Measurements from ENCODE around the gene OLIG2. TPM values are rescaled to one million over a fixed set of nuclear protein-coding genes. Genes with fewer than 3 reads are reported as not detected.

OLIG2 gene
- total RNA-seq, 2 experiments from 2014 or later: not detected

GRCh38 chr21:33063375-33063883, 37.7 kb downstream of the OLIG2 start:
- ATAC-seq (no peak), DNase-seq (no peak)
- no peak overlapping the region for H3K4me3 Mint-ChIP-seq
- no peaks in the 10 kb centered on the region for H3K36me3 Mint-ChIP-seq (ENCODE audit: low read depth)
- peaks cover 16% of the 10 kb centered on the region for H3K4me1 Mint-ChIP-seq (ENCODE audit: low read depth)
- ChIA-PET CTCF (interaction anchor here (1.0 to 1.5 kb wide), 3 partner anchors 10 to 133 kb away, joined by 3 to 4 read pairs (median 3); no protein-coding TSS in a partner anchor), POLR2A (no interaction called here)
- no peak overlapping the region for H3K27ac Mint-ChIP-seq
- H3K27me3 Mint-ChIP-seq (ENCODE audit: low read depth): peaks cover 48% of the 10 kb centered on the region
- H3K9me3 Mint-ChIP-seq (ENCODE audit: insufficient read depth): no peaks in the 10 kb centered on the region

- no peak overlapping the region for H3K4me3 Mint-ChIP-seq
- H3K27me3 Mint-ChIP-seq (ENCODE audit: low read depth): peaks cover 55% of the 10 kb centered on the region
- no peak overlapping the region for H3K27ac Mint-ChIP-seq
- ChIA-PET POLR2A (no interaction called here), CTCF (interaction anchor here (1.0 to 1.5 kb wide), 2 partner anchors 124 to 133 kb away, joined by 3 to 4 read pairs; no protein-coding TSS in a partner anchor)
- DNase-seq: no peak
- H3K36me3 Mint-ChIP-seq (ENCODE audit: low read depth): no peaks in the 10 kb centered on the region
- no peaks in the 10 kb centered on the region for H3K9me3 Mint-ChIP-seq (ENCODE audit: insufficient read depth)
- ATAC-seq: no peak
- H3K4me1 Mint-ChIP-seq (ENCODE audit: low read depth): peaks cover 13% of the 10 kb centered on the region
Measured at GRCh38 chr21:33063907-33064622, 38.3 kb downstream of the OLIG2 start.

GRCh38 chr21:33064623-33065390, 39.1 kb downstream of the OLIG2 start:
- POLR2A ChIA-PET: no interaction called here
- Mint-ChIP-seq H3K9me3 (ENCODE audit: insufficient read depth) (no peaks in the 10 kb centered on the region), H3K27me3 (ENCODE audit: low read depth) (peaks cover 62% of the 10 kb centered on the region), H3K4me3 (no peak overlapping the region), H3K4me1 (ENCODE audit: low read depth) (peaks cover 9% of the 10 kb centered on the region), H3K36me3 (ENCODE audit: low read depth) (peaks cover 4% of the 10 kb centered on the region), H3K27ac (no peak overlapping the region)
- ATAC-seq: no peak
- CTCF ChIA-PET: interaction anchor here (1.5 kb wide), 1 partner anchor 132 kb away, joined by 3 read pairs; no protein-coding TSS in a partner anchor
- no peak for DNase-seq

GRCh38 chr21:33067043-33067442, 41.3 kb downstream of the OLIG2 start:
- ChIA-PET CTCF (no interaction called here), POLR2A (no interaction called here)
- DNase-seq (no peak), ATAC-seq (no peak)
- no peak overlapping the region for H3K4me3 Mint-ChIP-seq
- H3K36me3 Mint-ChIP-seq (ENCODE audit: low read depth): peaks cover 4% of the 10 kb centered on the region
- peaks cover 66% of the 10 kb centered on the region for H3K27me3 Mint-ChIP-seq (ENCODE audit: low read depth)
- H3K4me1 Mint-ChIP-seq (ENCODE audit: low read depth): peaks cover 16% of the 10 kb centered on the region
- no peaks in the 10 kb centered on the region for H3K9me3 Mint-ChIP-seq (ENCODE audit: insufficient read depth)
- no peak overlapping the region for H3K27ac Mint-ChIP-seq

DNA sequence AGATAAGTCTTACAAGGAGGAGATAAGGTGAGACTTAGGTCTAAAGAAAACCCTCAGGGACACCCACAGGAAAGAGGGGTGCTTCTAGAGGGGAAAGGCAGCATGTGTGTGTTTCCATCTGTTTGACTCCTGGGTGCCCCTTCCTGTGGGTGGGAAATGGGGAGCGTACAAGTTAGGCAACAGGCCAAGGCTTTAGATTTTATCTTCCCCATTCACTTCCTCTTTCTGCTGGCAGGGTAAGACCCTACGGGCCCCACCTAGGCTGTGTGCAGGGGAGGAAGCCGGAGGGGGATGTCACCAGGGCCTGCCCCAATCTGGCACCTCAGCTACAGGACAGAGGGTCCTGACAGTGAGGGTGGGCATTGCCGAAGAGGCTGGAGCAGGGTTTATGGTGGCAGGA, 41.7 kb downstream of the OLIG2 start:
- Mint-ChIP-seq H3K4me3 (no peak overlapping the region), H3K4me1 (ENCODE audit: low read depth) (peaks cover 18% of the 10 kb centered on the region), H3K36me3 (ENCODE audit: low read depth) (peaks cover 5% of the 10 kb centered on the region), H3K27me3 (ENCODE audit: low read depth) (peaks cover 68% of the 10 kb centered on the region), H3K27ac (no peak overlapping the region), H3K9me3 (ENCODE audit: insufficient read depth) (no peaks in the 10 kb centered on the region)
- ChIA-PET CTCF (no interaction called here), POLR2A (no interaction called here)
- ATAC-seq (no peak), DNase-seq (no peak)

- Mint-ChIP-seq H3K27ac (no peak overlapping the region), H3K4me1 (ENCODE audit: low read depth) (peaks cover 18% of the 10 kb centered on the region), H3K27me3 (ENCODE audit: low read depth) (peaks cover 80% of the 10 kb centered on the region), H3K4me3 (peak overlapping the region; percentile 18), H3K36me3 (ENCODE audit: low read depth) (peaks cover 5% of the 10 kb centered on the region), H3K9me3 (ENCODE audit: insufficient read depth) (no peaks in the 10 kb centered on the region)
- POLR2A ChIA-PET: no interaction called here
- no peak for ATAC-seq
- CTCF ChIA-PET: no interaction called here
- no peak for DNase-seq
Measured at GRCh38 chr21:33069243-33069642, 43.5 kb downstream of the OLIG2 start.

- ChIA-PET CTCF (no interaction called here), POLR2A (no interaction called here)
- Mint-ChIP-seq H3K27ac (no peak overlapping the region), H3K27me3 (ENCODE audit: low read depth) (peaks cover 80% of the 10 kb centered on the region), H3K36me3 (ENCODE audit: low read depth) (peaks cover 5% of the 10 kb centered on the region), H3K4me1 (ENCODE audit: low read depth) (peaks cover 18% of the 10 kb centered on the region), H3K9me3 (ENCODE audit: insufficient read depth) (no peaks in the 10 kb centered on the region), H3K4me3 (peak overlapping the region; percentile 18)
- DNase-seq (no peak), ATAC-seq (no peak)
Measured at GRCh38 chr21:33069645-33069993, 43.9 kb downstream of the OLIG2 start.

DNA sequence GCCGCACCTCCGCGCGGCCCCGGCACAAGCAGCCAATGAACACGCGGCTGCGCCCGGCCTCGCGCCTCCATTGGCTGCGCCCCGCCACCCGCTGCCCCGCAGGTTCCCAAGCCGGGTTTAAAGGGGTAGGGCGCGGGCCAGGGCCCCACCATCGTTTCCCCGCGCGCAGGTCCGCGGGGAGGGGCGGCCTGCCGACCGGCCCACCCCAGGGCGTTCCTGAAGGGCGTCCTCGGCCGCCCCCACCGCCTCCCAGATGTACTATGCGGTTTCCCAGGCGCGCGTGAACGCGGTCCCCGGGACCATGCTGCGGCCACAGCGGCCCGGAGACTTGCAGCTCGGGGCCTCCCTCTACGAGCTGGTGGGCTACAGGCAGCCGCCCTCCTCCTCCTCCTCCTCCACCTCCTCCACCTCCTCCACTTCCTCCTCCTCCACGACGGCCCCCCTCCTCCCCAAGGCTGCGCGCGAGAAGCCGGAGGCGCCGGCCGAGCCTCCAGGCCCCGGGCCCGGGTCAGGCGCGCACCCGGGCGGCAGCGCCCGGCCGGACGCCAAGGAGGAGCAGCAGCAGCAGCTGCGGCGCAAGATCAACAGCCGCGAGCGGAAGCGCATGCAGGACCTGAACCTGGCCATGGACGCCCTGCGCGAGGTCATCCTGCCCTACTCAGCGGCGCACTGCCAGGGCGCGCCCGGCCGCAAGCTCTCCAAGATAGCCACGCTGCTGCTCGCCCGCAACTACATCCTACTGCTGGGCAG, 44.4 kb downstream of the OLIG2 start, which contains the start of gene OLIG1:
Gene OLIG1 (plus strand): TSS at position 148 of the 750 bp plus-strand sequence. CDS start 106 bp downstream, at position 254.
- POLR2A ChIA-PET: no interaction called here
- no peaks in the 10 kb centered on the region for H3K9me3 Mint-ChIP-seq (ENCODE audit: insufficient read depth)
- peak; percentile 31 for DNase-seq
- no peak within 1 kb of the TSS for H3K27ac Mint-ChIP-seq
- peak within 1 kb of the TSS; percentile 71 for H3K4me3 Mint-ChIP-seq
- peak; percentile 64 for ATAC-seq
- H3K36me3 Mint-ChIP-seq (ENCODE audit: low read depth): peaks cover 5% of the 10 kb centered on the region
- peaks cover 80% of the 10 kb centered on the region for H3K27me3 Mint-ChIP-seq (ENCODE audit: low read depth)
- CTCF ChIA-PET: no interaction called here
- H3K4me1 Mint-ChIP-seq (ENCODE audit: low read depth): peaks cover 18% of the 10 kb centered on the region

- Mint-ChIP-seq H3K27ac (no peak overlapping the region), H3K9me3 (ENCODE audit: insufficient read depth) (no peaks in the 10 kb centered on the region), H3K27me3 (ENCODE audit: low read depth) (peaks cover 82% of the 10 kb centered on the region), H3K4me1 (ENCODE audit: low read depth) (peaks cover 18% of the 10 kb centered on the region), H3K4me3 (peak overlapping the region; percentile 71), H3K36me3 (ENCODE audit: low read depth) (peaks cover 5% of the 10 kb centered on the region)
- ATAC-seq (no peak), DNase-seq (no peak)
- POLR2A ChIA-PET: no interaction called here
- CTCF ChIA-PET: no interaction called here
Measured at GRCh38 chr21:33070744-33070997, 44.9 kb downstream of the OLIG2 start.

DNA sequence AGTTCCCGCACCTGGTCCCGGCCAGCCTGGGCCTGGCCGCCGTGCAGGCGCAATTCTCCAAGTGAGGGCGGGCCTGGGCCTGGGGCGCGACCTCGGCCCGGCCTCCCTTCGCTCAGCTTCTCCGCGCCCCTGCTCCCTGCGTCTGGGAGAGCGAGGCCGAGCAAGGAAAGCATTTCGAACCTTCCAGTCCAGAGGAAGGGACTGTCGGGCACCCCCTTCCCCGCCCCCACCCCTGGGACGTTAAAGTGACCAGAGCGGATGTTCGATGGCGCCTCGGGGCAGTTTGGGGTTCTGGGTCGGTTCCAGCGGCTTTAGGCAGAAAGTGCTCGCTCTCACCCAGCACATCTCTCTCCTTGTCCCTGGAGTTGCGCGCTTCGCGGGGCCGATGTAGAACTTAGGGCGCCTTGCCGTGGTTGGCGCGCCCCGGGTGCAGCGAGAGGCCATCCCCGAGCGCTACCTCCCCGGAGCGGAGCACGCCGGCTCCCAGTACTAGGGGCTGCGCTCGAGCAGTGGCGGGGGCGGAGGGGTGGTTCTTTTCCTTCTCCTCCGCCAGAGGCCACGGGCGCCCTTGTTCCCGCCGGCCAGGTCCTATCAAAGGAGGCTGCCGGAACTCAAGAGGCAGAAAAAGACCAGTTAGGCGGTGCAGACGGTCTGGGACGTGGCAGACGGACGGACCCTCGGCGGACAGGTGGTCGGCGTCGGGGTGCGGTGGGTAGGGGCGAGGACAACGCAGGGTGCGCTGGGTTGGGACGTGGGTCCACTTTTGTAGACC, 45.4 kb downstream of the OLIG2 start:
- Mint-ChIP-seq H3K9me3 (ENCODE audit: insufficient read depth) (no peaks in the 10 kb centered on the region), H3K27me3 (ENCODE audit: low read depth) (peaks cover 80% of the 10 kb centered on the region), H3K36me3 (ENCODE audit: low read depth) (peaks cover 5% of the 10 kb centered on the region), H3K4me1 (ENCODE audit: low read depth) (peaks cover 18% of the 10 kb centered on the region), H3K4me3 (peak overlapping the region; percentile 71), H3K27ac (no peak overlapping the region)
- ChIA-PET CTCF (interaction anchor here (1.7 kb wide), 1 partner anchor 58 kb away, joined by 3 read pairs; no protein-coding TSS in a partner anchor), POLR2A (interaction anchor here (0.6 kb wide), 1 partner anchor 158 kb away, joined by 3 read pairs; no protein-coding TSS in a partner anchor)
- ATAC-seq (peak; percentile 49), DNase-seq (no peak)

- Mint-ChIP-seq H3K27me3 (ENCODE audit: low read depth) (peaks cover 79% of the 10 kb centered on the region), H3K9me3 (ENCODE audit: insufficient read depth) (no peaks in the 10 kb centered on the region), H3K4me3 (peak overlapping the region; percentile 71), H3K4me1 (ENCODE audit: low read depth) (peaks cover 18% of the 10 kb centered on the region), H3K36me3 (ENCODE audit: low read depth) (peaks cover 5% of the 10 kb centered on the region), H3K27ac (no peak overlapping the region)
- ATAC-seq: no peak
- ChIA-PET CTCF (interaction anchor here (0.9 to 1.7 kb wide), 2 partner anchors 16 to 57 kb away, joined by 3 read pairs; no protein-coding TSS in a partner anchor), POLR2A (interaction anchor here (0.6 kb wide), 1 partner anchor 157 kb away, joined by 3 read pairs; no protein-coding TSS in a partner anchor)
- no peak for DNase-seq
Measured at GRCh38 chr21:33071770-33072306, 46.1 kb downstream of the OLIG2 start.

Measured in activated CD8-positive, alpha-beta T cell treated with anti-CD3 and anti-CD28 coated beads, Interleukin-2, amount 10 ng/mL, durations not matched to agents 7 days and 5 days (primary cell).